ENCODE measurements around the gene DGKH.
A peak's percentile ranks its signal among the peaks of the same experiment; 100 is the strongest.

The DGKH gene

GRCh38 chr13:42036711-42037110, 11.7 kb upstream of the DGKH start:
- Histone ChIP-seq H2AFZ (ENCODE audit: low read length) (no peak overlapping the region), H3K4me2 (ENCODE audit: low read length) (no peak overlapping the region), H3K36me3 (ENCODE audit: insufficient read depth, low read length) (no peaks in the 10 kb centered on the region; the same call in 1 of the 2 replicates), H3K9me3 (ENCODE audit: low read length) (peaks cover 8% of the 10 kb centered on the region), H3K79me2 (ENCODE audit: insufficient read depth, low read length) (no peaks in the 10 kb centered on the region), H3F3A (ENCODE audit: insufficient read depth, low read length) (no peaks in the 10 kb centered on the region), H3K9ac (ENCODE audit: low read length) (no peak overlapping the region), H3K4me1 (ENCODE audit: insufficient read depth, low read length, severe bottlenecking) (peaks cover 15% of the 10 kb centered on the region), H4K20me1 (ENCODE audit: insufficient read depth, low read length) (no peaks in the 10 kb centered on the region), H3K27me3 (ENCODE audit: insufficient read depth, low read length) (no peaks in the 10 kb centered on the region), H3K4me3 (ENCODE audit: low read depth, low read length, poor library complexity, severe bottlenecking) (no peak overlapping the region), H3K27ac (ENCODE audit: low read depth, low read length, poor library complexity, severe bottlenecking) (no peak overlapping the region), H3K9me2 (ENCODE audit: low read depth, low read length) (no peaks in the 10 kb centered on the region)
- TF ChIP-seq EZH2 (IDR thresholded peaks at IDR 0.05; ENCODE audit: borderline replicate concordance, low read length) (no peak), CTCF (IDR thresholded peaks at IDR 0.05; ENCODE audit: low read length) (no peak)

GRCh38 chr13:42038661-42039456, 9.6 kb upstream of the DGKH start:
- no peaks in the 10 kb centered on the region for H4K20me1 ChIP-seq (ENCODE audit: insufficient read depth, low read length)
- no peak overlapping the region for H2AFZ ChIP-seq (ENCODE audit: low read length)
- peaks cover 8% of the 10 kb centered on the region for H3K9me3 ChIP-seq (ENCODE audit: low read length)
- H3K4me3 ChIP-seq (ENCODE audit: low read depth, low read length, poor library complexity, severe bottlenecking) = peak overlapping the region; percentile 84
- no peaks in the 10 kb centered on the region for H3F3A ChIP-seq (ENCODE audit: insufficient read depth, low read length)
- H3K9ac ChIP-seq (ENCODE audit: low read length) = no peak overlapping the region; the same call in 1 of the 2 replicates
- TF ChIP-seq CTCF (IDR thresholded peaks at IDR 0.05; ENCODE audit: low read length) (no peak), EZH2 (IDR thresholded peaks at IDR 0.05; ENCODE audit: borderline replicate concordance, low read length) (no peak)
- no peaks in the 10 kb centered on the region for H3K9me2 ChIP-seq (ENCODE audit: low read depth, low read length)
- H3K36me3 ChIP-seq (ENCODE audit: insufficient read depth, low read length) = no peaks in the 10 kb centered on the region; the same call in 1 of the 2 replicates
- no peak overlapping the region for H3K27ac ChIP-seq (ENCODE audit: low read depth, low read length, poor library complexity, severe bottlenecking)
- H3K27me3 ChIP-seq (ENCODE audit: insufficient read depth, low read length) = no peaks in the 10 kb centered on the region
- peak overlapping the region; percentile 79 for H3K4me2 ChIP-seq (ENCODE audit: low read length)
- H3K4me1 ChIP-seq (ENCODE audit: insufficient read depth, low read length, severe bottlenecking) = peaks cover 23% of the 10 kb centered on the region
- H3K79me2 ChIP-seq (ENCODE audit: insufficient read depth, low read length) = no peaks in the 10 kb centered on the region

GRCh38 chr13:42039457-42039945, 8.9 kb upstream of the DGKH start:
- peak overlapping the region; percentile 76 for H3K9ac ChIP-seq (ENCODE audit: low read length)
- H3K4me1 ChIP-seq (ENCODE audit: insufficient read depth, low read length, severe bottlenecking) = peaks cover 23% of the 10 kb centered on the region
- no peak overlapping the region for H3K27ac ChIP-seq (ENCODE audit: low read depth, low read length, poor library complexity, severe bottlenecking)
- H3F3A ChIP-seq (ENCODE audit: insufficient read depth, low read length) = no peaks in the 10 kb centered on the region
- TF ChIP-seq CTCF (IDR thresholded peaks at IDR 0.05; ENCODE audit: low read length) (no peak), EZH2 (IDR thresholded peaks at IDR 0.05; ENCODE audit: borderline replicate concordance, low read length) (no peak)
- no peaks in the 10 kb centered on the region for H3K79me2 ChIP-seq (ENCODE audit: insufficient read depth, low read length)
- H3K4me3 ChIP-seq (ENCODE audit: low read depth, low read length, poor library complexity, severe bottlenecking) = peak overlapping the region; percentile 84
- H2AFZ ChIP-seq (ENCODE audit: low read length) = no peak overlapping the region
- peaks cover 8% of the 10 kb centered on the region for H3K9me3 ChIP-seq (ENCODE audit: low read length)
- H3K4me2 ChIP-seq (ENCODE audit: low read length) = peak overlapping the region; percentile 79
- no peaks in the 10 kb centered on the region; the same call in 1 of the 2 replicates for H3K36me3 ChIP-seq (ENCODE audit: insufficient read depth, low read length)
- no peaks in the 10 kb centered on the region for H4K20me1 ChIP-seq (ENCODE audit: insufficient read depth, low read length)
- no peaks in the 10 kb centered on the region for H3K9me2 ChIP-seq (ENCODE audit: low read depth, low read length)
- H3K27me3 ChIP-seq (ENCODE audit: insufficient read depth, low read length) = no peaks in the 10 kb centered on the region
